DOHH2 (cell line): ENCODE data around the gene TULP4.
A peak's percentile ranks its signal among the peaks of the same experiment; 100 is the strongest.

Experiments
- H3F3A ChIP-seq: fragments of 200-600 bp; sonication (generic), shearing (Covaris generic); 2 replicates; pipeline ENCODE4 v1.6.0; 2016; ENCODE audit warnings: antibody characterized with exemption, mild to moderate bottlenecking; ENCODE audit not compliant: control insufficient read depth, insufficient read depth
- H3K27ac ChIP-seq: fragments of 200-600 bp; sonication (generic); 2 replicates; pipeline ENCODE4 v1.5.1; 2014; ENCODE audit warnings: low read depth, mild to moderate bottlenecking, low read length, moderate library complexity
- H3K27me3 ChIP-seq: fragments of 200-600 bp; sonication (generic); 2 replicates; pipeline ENCODE4 v1.6.1; 2014; ENCODE audit warnings: mild to moderate bottlenecking, low read length, mixed read lengths; ENCODE audit not compliant: control insufficient read depth
- H3K36me3 ChIP-seq: fragments of 200-600 bp; sonication (generic); 2 replicates; pipeline ENCODE4 v1.6.1; 2014; ENCODE audit warnings: mild to moderate bottlenecking, low read length, moderate library complexity, mixed read lengths; ENCODE audit not compliant: control insufficient read depth
- H3K4me1 ChIP-seq: fragments of 200-600 bp; sonication (generic); 2 replicates; pipeline ENCODE4 v1.6.1; 2014; ENCODE audit warnings: mild to moderate bottlenecking, low read length, mixed read lengths; ENCODE audit not compliant: control insufficient read depth
- H3K4me2 ChIP-seq: fragments of 200-600 bp; sonication (generic); 2 replicates; pipeline ENCODE4 v1.6.0; 2014; ENCODE audit warnings: mild to moderate bottlenecking, low read length, moderate library complexity
- H3K4me3 ChIP-seq: fragments of 200-600 bp; sonication (generic); 2 replicates; pipeline ENCODE4 v1.5.1; 2014; ENCODE audit warnings: mild to moderate bottlenecking, low read length, mixed read lengths
- H3K79me2 ChIP-seq: fragments of 200-600 bp; sonication (generic); 2 replicates; pipeline ENCODE4 v1.6.1; 2014; ENCODE audit warnings: mild to moderate bottlenecking, low read length, mixed read lengths; ENCODE audit not compliant: control insufficient read depth
- H3K9me2 ChIP-seq: fragments of 200-600 bp; sonication (generic); replicated peaks from 2 replicates; pipeline ENCODE4 v1.6.1; 2014; ENCODE audit warnings: mild to moderate bottlenecking, low read length, mixed read lengths; ENCODE audit not compliant: control insufficient read depth
- H3K9me3 ChIP-seq: fragments of 200-600 bp; sonication (generic); 2 replicates; pipeline ENCODE4 v1.6.1; 2014; ENCODE audit warnings: antibody characterized with exemption, low read length, mixed read lengths; ENCODE audit not compliant: control insufficient read depth, insufficient read depth
- H4K20me1 ChIP-seq: fragments of 200-600 bp; sonication (generic); 2 replicates; pipeline ENCODE4 v1.6.0; 2014; ENCODE audit warnings: low read depth, mild to moderate bottlenecking, antibody characterized with exemption, low read length, moderate library complexity; ENCODE audit not compliant: control insufficient read depth, insufficient read depth
- CTCF ChIP-seq: fragments of 200-600 bp; sonication (generic); IDR thresholded peaks from one replicate; pipeline ENCODE4 v1.5.1; 2014; ENCODE audit warnings: antibody characterized with exemption, mild to moderate bottlenecking, low read depth, low read length; ENCODE audit not compliant: poor library complexity, severe bottlenecking
- EZH2phosphoT487 ChIP-seq: fragments of 200-600 bp; sonication (generic); IDR thresholded peaks from 2 replicates; pipeline ENCODE4 v1.6.1; 2017; ENCODE audit warnings: borderline replicate concordance, mild to moderate bottlenecking, antibody characterized with exemption, low read length, moderate library complexity, mixed read lengths

Gene TULP4

GRCh38 chr6:158379336-158379735 is 67.1 kb downstream of the TULP4 start:
- H3K4me2 ChIP-seq = peak overlapping the region; percentile 12; the same call in 1 of the 2 replicates
- H4K20me1 ChIP-seq = no peaks in the 10 kb centered on the region
- H3K27me3 ChIP-seq = no peaks in the 10 kb centered on the region
- peaks cover 32% of the 10 kb centered on the region for H3K79me2 ChIP-seq
- no peak overlapping the region for H3K27ac ChIP-seq
- H3K36me3 ChIP-seq = no peaks in the 10 kb centered on the region
- no peak for TF ChIP-seq EZH2phosphoT487
- no peaks in the 10 kb centered on the region for H3K9me2 ChIP-seq
- H3K4me1 ChIP-seq = peaks cover 17% of the 10 kb centered on the region
- H3K4me3 ChIP-seq = no peak overlapping the region
- H3K9me3 ChIP-seq = no peaks in the 10 kb centered on the region
- H3F3A ChIP-seq = no peaks in the 10 kb centered on the region; the same call in 1 of the 2 replicates

GRCh38 chr6:158381214-158381613 is 68.9 kb downstream of the TULP4 start:
- Histone ChIP-seq H3K4me1 (peaks cover 17% of the 10 kb centered on the region), H3K9me3 (no peaks in the 10 kb centered on the region), H3K9me2 (no peaks in the 10 kb centered on the region), H3K27ac (no peak overlapping the region), H3K36me3 (no peaks in the 10 kb centered on the region), H3K4me2 (no peak overlapping the region), H3K79me2 (peaks cover 39% of the 10 kb centered on the region), H3F3A (no peaks in the 10 kb centered on the region; the same call in 1 of the 2 replicates), H3K4me3 (no peak overlapping the region), H3K27me3 (no peaks in the 10 kb centered on the region), H4K20me1 (0 out of 2 replicates have a peak, but pooled peaks cover 2% of the 10 kb centered on the region)
- no peak for TF ChIP-seq CTCF
- TF ChIP-seq EZH2phosphoT487 = no peak

- H3K27ac ChIP-seq = no peak overlapping the region
- no peak overlapping the region for H3K4me3 ChIP-seq
- H3K4me2 ChIP-seq = no peak overlapping the region
- no peaks in the 10 kb centered on the region for H3K9me2 ChIP-seq
- H3K36me3 ChIP-seq = no peaks in the 10 kb centered on the region
- H4K20me1 ChIP-seq = 0 out of 2 replicates have a peak, but pooled peaks cover 2% of the 10 kb centered on the region
- H3K79me2 ChIP-seq = peaks cover 40% of the 10 kb centered on the region
- H3K9me3 ChIP-seq = no peaks in the 10 kb centered on the region
- no peaks in the 10 kb centered on the region for H3K27me3 ChIP-seq
- TF ChIP-seq EZH2phosphoT487 (no peak), CTCF (no peak)
- H3K4me1 ChIP-seq = peaks cover 23% of the 10 kb centered on the region
- no peaks in the 10 kb centered on the region; the same call in 1 of the 2 replicates for H3F3A ChIP-seq
Observed at GRCh38 chr6:158382491-158382890, 70.2 kb downstream of the TULP4 start.

GRCh38 chr6:158383057-158383456 is 70.8 kb downstream of the TULP4 start:
- Histone ChIP-seq H3K4me3 (no peak overlapping the region), H3K9me2 (no peaks in the 10 kb centered on the region), H4K20me1 (0 out of 2 replicates have a peak, but pooled peaks cover 2% of the 10 kb centered on the region), H3K4me2 (no peak overlapping the region), H3K4me1 (peaks cover 23% of the 10 kb centered on the region), H3K27ac (no peak overlapping the region), H3K27me3 (no peaks in the 10 kb centered on the region), H3K79me2 (peaks cover 43% of the 10 kb centered on the region), H3K36me3 (no peaks in the 10 kb centered on the region), H3F3A (no peaks in the 10 kb centered on the region; the same call in 1 of the 2 replicates), H3K9me3 (no peaks in the 10 kb centered on the region)
- TF ChIP-seq EZH2phosphoT487 = no peak
- TF ChIP-seq CTCF = no peak
